ENCODE results near the gene SPEM2.

GRCh38 chr17:7403727-7403976 lies 21.8 kb upstream of the SPEM2 start:
- no peak for TF ChIP-seq CTCF (IDR thresholded peaks at IDR 0.05)
- no peak for TF ChIP-seq POLR2A (IDR thresholded peaks at IDR 0.05)

All from prostate gland (tissue), 2 donors.